IgD-negative memory B cell (primary cell): ENCODE results near the gene USP17L17. TPM values are rescaled to one million over a fixed set of nuclear protein-coding genes. Genes with fewer than 3 reads are reported as not detected.
"Not testable (repeated sequence)": the region's sequence is repeated elsewhere in the genome, so short reads cannot be mapped to it uniquely, and the experiment has no call there.

Source experiments
- H3K27ac Mint-ChIP-seq, 3 donors: one replicate each; pipeline ENCODE4 v1.8.0; 2020 to 2022; ENCODE audit warnings: mild to moderate bottlenecking in 3 of 3, mixed read lengths in 3 of 3, moderate library complexity in 1 of 3
- H3K27me3 Mint-ChIP-seq: one replicate; pipeline ENCODE4 v1.8.0; 2021; ENCODE audit warnings: mixed read lengths
- H3K36me3 Mint-ChIP-seq: one replicate; pipeline ENCODE4 v1.8.0; 2020; ENCODE audit warnings: mild to moderate bottlenecking, mixed read lengths
- H3K4me1 Mint-ChIP-seq, 3 donors: one replicate each; pipeline ENCODE4 v1.8.0; 2020 to 2022; ENCODE audit warnings: mixed read lengths in 3 of 3, mild to moderate bottlenecking in 1 of 3
- H3K4me3 Mint-ChIP-seq, 4 donors: one replicate each; pipeline ENCODE4 v1.8.0; 2020 to 2022; ENCODE audit warnings: mild to moderate bottlenecking in 4 of 4, mixed read lengths in 4 of 4, moderate library complexity in 3 of 4
- H3K9me3 Mint-ChIP-seq, 3 donors: one replicate each; pipeline ENCODE4 v1.8.0; 2020 to 2021; ENCODE audit warnings: mixed read lengths in 3 of 3, mild to moderate bottlenecking in 1 of 3
- polyA plus RNA-seq: library from polyadenylated mRNA; unstranded; fragments of 300-500 nt; fragmentation: Illumina TruSeq; gene quantifications from one replicate; pipeline ENCODE4 v1.2.3, GENCODE V29; 2021

USP17L17 gene
- polyA plus RNA-seq = not detected

GRCh38 chr4:9243579-9243978, at the start of gene USP17L17:
Gene USP17L17 (plus strand): TSS chr4:9243879. CDS start chr4:9243879, 0 bp downstream.
- not testable (repeated sequence) for H3K4me1 Mint-ChIP-seq, H3K36me3 Mint-ChIP-seq, H3K9me3 Mint-ChIP-seq, H3K27me3 Mint-ChIP-seq, H3K4me3 Mint-ChIP-seq, H3K27ac Mint-ChIP-seq

- not testable (repeated sequence) for H3K36me3 Mint-ChIP-seq, H3K9me3 Mint-ChIP-seq, H3K4me3 Mint-ChIP-seq, H3K27ac Mint-ChIP-seq, H3K4me1 Mint-ChIP-seq, H3K27me3 Mint-ChIP-seq
These were observed 33.3 kb upstream of the USP17L17 start, which contains the start of gene USP17L10 for GRCh38 chr4:9210357-9210756. Gene USP17L10 (plus strand): TSS chr4:9210657. CDS start chr4:9210657, 0 bp downstream.

- not testable (repeated sequence) for H3K4me3 Mint-ChIP-seq, H3K9me3 Mint-ChIP-seq, H3K27ac Mint-ChIP-seq, H3K27me3 Mint-ChIP-seq, H3K36me3 Mint-ChIP-seq, H3K4me1 Mint-ChIP-seq
These were observed 29.0 kb upstream of the USP17L17 start for GRCh38 chr4:9214701-9215100.

GRCh38 chr4:9215105-9215504, 28.6 kb upstream of the USP17L17 start, which contains the start of gene USP17L11:
Gene USP17L11 (plus strand): TSS chr4:9215405. CDS start chr4:9215405, 0 bp downstream.
- H3K4me1 Mint-ChIP-seq, H3K4me3 Mint-ChIP-seq, H3K36me3 Mint-ChIP-seq, H3K9me3 Mint-ChIP-seq, H3K27ac Mint-ChIP-seq, H3K27me3 Mint-ChIP-seq: not testable (repeated sequence)

GRCh38 chr4:9219852-9220251, 23.8 kb upstream of the USP17L17 start, which contains the start of gene USP17L12:
Gene USP17L12 (plus strand): TSS chr4:9220152. CDS start chr4:9220152, 0 bp downstream.
- H3K36me3 Mint-ChIP-seq, H3K9me3 Mint-ChIP-seq: not testable (repeated sequence)

GRCh38 chr4:9224596-9224995, 19.1 kb upstream of the USP17L17 start, which contains the start of gene USP17L13:
Gene USP17L13 (plus strand): TSS chr4:9224896. CDS start chr4:9224896, 0 bp downstream.
- H3K27me3 Mint-ChIP-seq, H3K9me3 Mint-ChIP-seq, H3K4me1 Mint-ChIP-seq, H3K27ac Mint-ChIP-seq, H3K4me3 Mint-ChIP-seq, H3K36me3 Mint-ChIP-seq: not testable (repeated sequence)

More at GRCh38 chr4:9219852-9220251, 23.8 kb upstream of the USP17L17 start, which contains the start of gene USP17L12:
- not testable (repeated sequence) for H3K4me3 Mint-ChIP-seq, H3K27ac Mint-ChIP-seq, H3K27me3 Mint-ChIP-seq, H3K4me1 Mint-ChIP-seq

GRCh38 chr4:9230249-9230648, 13.4 kb upstream of the USP17L17 start:
- not testable (repeated sequence) for H3K4me3 Mint-ChIP-seq, H3K9me3 Mint-ChIP-seq, H3K36me3 Mint-ChIP-seq, H3K4me1 Mint-ChIP-seq, H3K27me3 Mint-ChIP-seq, H3K27ac Mint-ChIP-seq

- not testable (repeated sequence) for H3K27ac Mint-ChIP-seq, H3K4me3 Mint-ChIP-seq, H3K27me3 Mint-ChIP-seq, H3K9me3 Mint-ChIP-seq, H3K4me1 Mint-ChIP-seq, H3K36me3 Mint-ChIP-seq
These were observed 9.6 kb upstream of the USP17L17 start, which contains the start of gene USP17L15 for GRCh38 chr4:9234085-9234484. Gene USP17L15 (plus strand): TSS chr4:9234385. CDS start chr4:9234385, 0 bp downstream.

- H3K27ac Mint-ChIP-seq, H3K4me3 Mint-ChIP-seq, H3K9me3 Mint-ChIP-seq, H3K36me3 Mint-ChIP-seq, H3K27me3 Mint-ChIP-seq, H3K4me1 Mint-ChIP-seq: not testable (repeated sequence)
These were observed 5.2 kb upstream of the USP17L17 start for GRCh38 chr4:9238461-9238860.

- H3K9me3 Mint-ChIP-seq, H3K4me1 Mint-ChIP-seq, H3K4me3 Mint-ChIP-seq: not testable (repeated sequence)
These were observed 4.4 kb downstream of the USP17L17 start, which contains the start of gene USP17L18 for GRCh38 chr4:9247953-9248680. Gene USP17L18 (plus strand): TSS chr4:9248630. CDS start chr4:9248630, 0 bp downstream.

GRCh38 chr4:9253078-9253477, 9.4 kb downstream of the USP17L17 start, which contains the start of gene USP17L19:
Gene USP17L19 (plus strand): TSS chr4:9253378. CDS start chr4:9253378, 0 bp downstream.
- not testable (repeated sequence) for H3K36me3 Mint-ChIP-seq, H3K4me1 Mint-ChIP-seq, H3K27ac Mint-ChIP-seq, H3K4me3 Mint-ChIP-seq, H3K27me3 Mint-ChIP-seq, H3K9me3 Mint-ChIP-seq

More at GRCh38 chr4:9247953-9248680, 4.4 kb downstream of the USP17L17 start, which contains the start of gene USP17L18:
- not testable (repeated sequence) for H3K36me3 Mint-ChIP-seq, H3K27me3 Mint-ChIP-seq, H3K27ac Mint-ChIP-seq

- H3K4me1 Mint-ChIP-seq, H3K9me3 Mint-ChIP-seq, H3K4me3 Mint-ChIP-seq, H3K27me3 Mint-ChIP-seq, H3K36me3 Mint-ChIP-seq, H3K27ac Mint-ChIP-seq: not testable (repeated sequence)
These were observed 14.1 kb downstream of the USP17L17 start, which contains the start of gene USP17L20 for GRCh38 chr4:9257824-9258223. Gene USP17L20 (plus strand): TSS chr4:9258124. CDS start chr4:9258124, 0 bp downstream.

- not testable (repeated sequence) for H3K27me3 Mint-ChIP-seq, H3K36me3 Mint-ChIP-seq, H3K9me3 Mint-ChIP-seq, H3K4me3 Mint-ChIP-seq, H3K4me1 Mint-ChIP-seq, H3K27ac Mint-ChIP-seq
These were observed 18.9 kb downstream of the USP17L17 start, which contains the start of gene USP17L21 for GRCh38 chr4:9262572-9262971. Gene USP17L21 (plus strand): TSS chr4:9262872. CDS start chr4:9262872, 0 bp downstream.

GRCh38 chr4:9267319-9267718, 23.6 kb downstream of the USP17L17 start, which contains the start of gene USP17L22:
Gene USP17L22 (plus strand): TSS chr4:9267619. CDS start chr4:9267619, 0 bp downstream.
- not testable (repeated sequence) for H3K9me3 Mint-ChIP-seq, H3K4me3 Mint-ChIP-seq, H3K27ac Mint-ChIP-seq, H3K4me1 Mint-ChIP-seq, H3K27me3 Mint-ChIP-seq, H3K36me3 Mint-ChIP-seq

GRCh38 chr4:9271719-9272118, 28.0 kb downstream of the USP17L17 start:
- not testable (repeated sequence) for H3K27me3 Mint-ChIP-seq, H3K27ac Mint-ChIP-seq, H3K36me3 Mint-ChIP-seq, H3K4me3 Mint-ChIP-seq, H3K4me1 Mint-ChIP-seq, H3K9me3 Mint-ChIP-seq
